DMS114 treated with DMSO at 0.1 percent for 48 hours (cell line): ENCODE measurements around the gene CST9.

Source experiments
- DNase-seq: peaks from one replicate; lab custom pipeline; 2025; ENCODE audit not compliant: unreplicated experiment; lab: John Stamatoyannopoulos, UW

CST9 gene

GRCh38 chr20:23605867-23606651 is at the start of gene CST9:
TSS of gene CST9 (minus strand) at chr20:23605917. CDS start at chr20:23605864, 53 bp downstream.
- no peak for DNase-seq

- no peak for DNase-seq
Observed at GRCh38 chr20:23654717-23655116, 49.0 kb upstream of the CST9 start.

GRCh38 chr20:23654000-23654399 is 48.3 kb upstream of the CST9 start:
- DNase-seq: no peak

- DNase-seq: no peak
Observed at GRCh38 chr20:23653400-23653938, 47.8 kb upstream of the CST9 start.

- no peak for DNase-seq
Observed at GRCh38 chr20:23652926-23653325, 47.2 kb upstream of the CST9 start.

- DNase-seq: no peak
Observed at GRCh38 chr20:23652371-23652770, 46.7 kb upstream of the CST9 start.

- DNase-seq: no peak
Observed at GRCh38 chr20:23651117-23651516, 45.4 kb upstream of the CST9 start.

- DNase-seq: no peak
Observed at GRCh38 chr20:23649830-23650417, 44.2 kb upstream of the CST9 start.

GRCh38 chr20:23649242-23649641 is 43.5 kb upstream of the CST9 start:
- no peak for DNase-seq

- DNase-seq: no peak
Observed at GRCh38 chr20:23647346-23647745, 41.6 kb upstream of the CST9 start.

GRCh38 chr20:23646106-23646873 is 40.6 kb upstream of the CST9 start:
- DNase-seq: no peak

GRCh38 chr20:23645575-23645974 is 39.9 kb upstream of the CST9 start:
- no peak for DNase-seq

- DNase-seq: no peak
Observed at GRCh38 chr20:23644164-23644563, 38.4 kb upstream of the CST9 start.

- DNase-seq: no peak
Observed at GRCh38 chr20:23643659-23644058, 37.9 kb upstream of the CST9 start.

- DNase-seq: no peak
Observed at GRCh38 chr20:23641936-23642751, 36.4 kb upstream of the CST9 start.

GRCh38 chr20:23640671-23641667 is 35.3 kb upstream of the CST9 start:
- no peak for DNase-seq

- DNase-seq: no peak
Observed at GRCh38 chr20:23640018-23640601, 34.4 kb upstream of the CST9 start.

GRCh38 chr20:23639490-23639958 is 33.8 kb upstream of the CST9 start:
- no peak for DNase-seq

GRCh38 chr20:23638309-23638708 is 32.6 kb upstream of the CST9 start:
- no peak for DNase-seq
